ENCODE measurements around the gene ZNF627. TPM values are rescaled to one million over a fixed set of nuclear protein-coding genes. Genes with fewer than 3 reads are reported as not detected.
"Not testable (repeated sequence)": the region's sequence is repeated elsewhere in the genome, so short reads cannot be mapped to it uniquely, and the experiment has no call there.

ZNF627 gene
- polyA plus RNA-seq, 6 donors from 2014 or later = 9.6 to 15.8 (median 13.3) TPM

GRCh38 chr19:11560404-11561051, 36.8 kb upstream of the ZNF627 start:
- ATAC-seq (ENCODE audit: low read depth in 2 of 2) (peak; percentile 62 to 63), DNase-seq (peak; percentile 82)
- H3K27ac Mint-ChIP-seq = peak overlapping the region; percentile 53 to 98 (median 93)
- peaks cover 49 to 77% (median 57%) of the 10 kb centered on the region in 3 donors for H3K4me1 Mint-ChIP-seq
- H3K4me3 Mint-ChIP-seq = peak overlapping the region; percentile 77 to 100 (median 92)
- H3K9me3 Mint-ChIP-seq = no peaks in the 10 kb centered on the region
- no peaks in the 10 kb centered on the region for H3K27me3 Mint-ChIP-seq
- no peaks in the 10 kb centered on the region for H3K36me3 Mint-ChIP-seq

GRCh38 chr19:11563532-11563931, 33.8 kb upstream of the ZNF627 start:
- ATAC-seq (ENCODE audit: low read depth in 2 of 2) = no peak
- peaks cover 42 to 64% (median 49%) of the 10 kb centered on the region in 3 donors for H3K4me1 Mint-ChIP-seq
- peak overlapping the region in 2 of 6 donors; percentile 50 to 72 for H3K27ac Mint-ChIP-seq
- no peaks in the 10 kb centered on the region for H3K36me3 Mint-ChIP-seq
- peaks cover 0 to 2% (median 0%) of the 10 kb centered on the region in 7 donors for H3K9me3 Mint-ChIP-seq
- H3K4me3 Mint-ChIP-seq = peak overlapping the region in 2 of 8 donors; percentile 21 to 50
- no peaks in the 10 kb centered on the region for H3K27me3 Mint-ChIP-seq
- DNase-seq = no peak

DNA sequence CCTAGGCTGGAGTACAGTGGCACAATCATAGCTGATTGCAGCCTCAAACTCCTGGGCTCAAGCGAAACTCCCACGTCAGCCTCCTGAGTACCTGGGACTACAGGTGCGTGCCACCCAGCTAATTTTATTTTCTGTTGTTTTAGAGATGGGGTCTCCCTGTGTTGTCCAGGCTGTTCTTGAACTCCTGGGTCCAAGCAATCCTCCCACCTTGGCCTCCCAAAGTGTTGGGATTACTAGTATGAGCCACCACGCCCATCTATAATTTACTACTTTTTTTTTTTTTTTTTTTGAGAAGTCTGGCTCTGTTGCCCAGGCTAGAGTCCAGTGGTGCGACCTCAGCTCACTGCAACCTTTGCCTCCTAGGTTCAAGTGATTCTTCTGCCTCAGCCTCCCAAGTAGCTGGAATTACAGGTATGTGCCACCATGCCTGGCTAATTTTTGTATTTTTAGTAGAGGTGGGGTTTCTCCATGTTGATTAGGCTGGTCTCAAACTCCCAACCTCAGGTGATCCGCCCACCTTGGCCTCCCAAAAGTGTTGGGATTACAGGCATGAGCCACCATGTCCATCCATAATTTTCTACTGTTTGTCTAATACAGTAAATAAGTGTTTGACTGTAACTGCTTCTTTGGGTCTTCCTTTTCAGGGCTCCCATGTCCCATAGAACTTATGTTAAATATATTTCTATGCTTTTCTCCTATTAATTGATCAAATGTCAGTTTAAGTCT, 33.0 kb upstream of the ZNF627 start:
- DNase-seq; H3K36me3 Mint-ChIP-seq; H3K9me3 Mint-ChIP-seq; H3K27me3 Mint-ChIP-seq; ATAC-seq (ENCODE audit: low read depth in 2 of 2): not testable (repeated sequence)
- Mint-ChIP-seq H3K4me1 (peaks cover 40 to 67% (median 49%) of the 10 kb centered on the region in 3 donors), H3K4me3 (peak overlapping the region in 4 of 8 donors; percentile 33 to 61 (median 48)), H3K27ac (peak overlapping the region in 4 of 6 donors; percentile 2 to 72 (median 34))

DNA sequence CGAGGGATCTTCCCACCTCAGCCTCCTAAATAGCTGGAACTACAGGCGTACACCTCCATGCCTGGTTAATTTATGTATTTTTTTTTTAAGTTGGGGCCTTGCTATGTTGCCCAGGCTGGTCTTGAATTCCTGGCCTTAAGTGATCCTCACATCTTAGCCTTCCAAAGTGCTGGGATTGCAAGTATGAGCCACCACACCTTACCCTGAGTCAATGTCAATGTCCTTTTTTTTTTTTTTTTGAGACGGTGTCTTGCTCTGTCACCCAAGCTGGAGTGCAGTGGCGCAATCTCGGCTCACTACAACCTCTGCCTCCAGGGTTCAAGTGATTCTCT, 31.7 kb upstream of the ZNF627 start:
- not testable (repeated sequence) for DNase-seq; H3K9me3 Mint-ChIP-seq; H3K36me3 Mint-ChIP-seq; ATAC-seq (ENCODE audit: low read depth in 2 of 2); H3K27me3 Mint-ChIP-seq
- H3K4me1 Mint-ChIP-seq = peaks cover 35 to 66% (median 52%) of the 10 kb centered on the region in 3 donors
- peak overlapping the region in 3 of 6 donors; percentile 15 to 80 (median 72) for H3K27ac Mint-ChIP-seq
- H3K4me3 Mint-ChIP-seq = peak overlapping the region in 2 of 8 donors; percentile 16 to 47

DNA sequence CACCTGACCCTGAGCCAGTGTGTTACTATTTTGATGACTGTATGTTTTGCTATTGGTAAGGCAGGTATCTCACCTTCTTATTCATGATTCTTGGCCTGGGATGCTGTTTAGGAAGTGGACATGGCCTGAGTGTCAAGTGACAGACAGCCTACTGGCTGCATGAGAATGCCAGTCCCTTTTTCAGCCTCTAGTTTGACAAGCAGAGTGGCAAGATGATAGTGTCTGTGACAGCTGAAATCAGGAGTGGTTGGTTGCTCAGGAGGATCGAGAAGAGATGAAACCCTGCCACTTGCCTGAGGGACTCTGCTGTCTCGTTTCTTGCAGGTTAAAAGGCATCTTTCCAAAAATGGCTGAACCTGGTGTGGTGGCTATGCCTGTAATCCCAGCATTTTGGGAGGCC, 31.1 kb upstream of the ZNF627 start:
- Mint-ChIP-seq H3K9me3 (peaks cover 0 to 2% (median 0%) of the 10 kb centered on the region in 7 donors), H3K27ac (peak overlapping the region in 5 of 6 donors; percentile 72 to 96 (median 90)), H3K4me1 (peaks cover 32 to 63% (median 50%) of the 10 kb centered on the region in 3 donors), H3K36me3 (no peaks in the 10 kb centered on the region), H3K27me3 (no peaks in the 10 kb centered on the region), H3K4me3 (peak overlapping the region in 5 of 8 donors; percentile 5 to 71 (median 60))
- ATAC-seq (ENCODE audit: low read depth in 2 of 2) = no peak
- DNase-seq = no peak

- Mint-ChIP-seq H3K9me3 (peaks cover 0 to 2% (median 0%) of the 10 kb centered on the region in 7 donors), H3K36me3 (no peaks in the 10 kb centered on the region), H3K4me1 (peaks cover 24 to 56% (median 42%) of the 10 kb centered on the region in 3 donors), H3K27me3 (no peaks in the 10 kb centered on the region), H3K4me3 (peak overlapping the region in 3 of 8 donors; percentile 13 to 35 (median 29)), H3K27ac (peak overlapping the region in 4 of 6 donors; percentile 44 to 95 (median 69))
- ATAC-seq (ENCODE audit: low read depth in 2 of 2) = no peak
- no peak for DNase-seq
These were observed 27.2 kb upstream of the ZNF627 start for GRCh38 chr19:11570039-11570462.

DNA sequence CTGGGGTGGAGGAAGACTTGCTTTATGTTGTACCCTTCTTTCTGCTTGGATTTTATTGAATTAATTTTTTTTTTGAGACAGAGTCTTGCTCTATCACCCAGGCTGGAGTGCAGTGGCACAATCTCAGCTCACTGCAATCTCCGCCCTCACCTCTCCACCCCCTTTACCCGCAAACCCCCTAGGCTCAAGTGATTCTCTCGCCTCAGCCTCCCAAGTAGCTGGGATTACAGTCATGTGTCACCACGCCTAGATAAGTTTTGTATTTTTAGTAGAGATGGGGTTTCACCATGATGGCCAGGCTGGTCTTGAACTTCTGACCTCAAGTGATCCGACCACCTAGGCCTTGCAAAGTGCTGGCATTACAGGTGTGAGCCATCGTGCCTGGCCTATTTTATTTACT, 23.9 kb upstream of the ZNF627 start:
- H3K4me3 Mint-ChIP-seq; H3K27me3 Mint-ChIP-seq; ATAC-seq (ENCODE audit: low read depth in 2 of 2); H3K36me3 Mint-ChIP-seq; H3K9me3 Mint-ChIP-seq; DNase-seq: not testable (repeated sequence)
- Mint-ChIP-seq H3K4me1 (peaks cover 29 to 70% (median 57%) of the 10 kb centered on the region in 3 donors), H3K27ac (peak overlapping the region in 4 of 6 donors; percentile 54 to 85 (median 66))

GRCh38 chr19:11573763-11574162, 23.5 kb upstream of the ZNF627 start:
- peak overlapping the region in 4 of 6 donors; percentile 54 to 92 (median 66) for H3K27ac Mint-ChIP-seq
- not testable (repeated sequence) for H3K9me3 Mint-ChIP-seq; H3K4me3 Mint-ChIP-seq; ATAC-seq (ENCODE audit: low read depth in 2 of 2); H3K27me3 Mint-ChIP-seq; H3K36me3 Mint-ChIP-seq; DNase-seq
- H3K4me1 Mint-ChIP-seq = peaks cover 26 to 66% (median 55%) of the 10 kb centered on the region in 3 donors

DNA sequence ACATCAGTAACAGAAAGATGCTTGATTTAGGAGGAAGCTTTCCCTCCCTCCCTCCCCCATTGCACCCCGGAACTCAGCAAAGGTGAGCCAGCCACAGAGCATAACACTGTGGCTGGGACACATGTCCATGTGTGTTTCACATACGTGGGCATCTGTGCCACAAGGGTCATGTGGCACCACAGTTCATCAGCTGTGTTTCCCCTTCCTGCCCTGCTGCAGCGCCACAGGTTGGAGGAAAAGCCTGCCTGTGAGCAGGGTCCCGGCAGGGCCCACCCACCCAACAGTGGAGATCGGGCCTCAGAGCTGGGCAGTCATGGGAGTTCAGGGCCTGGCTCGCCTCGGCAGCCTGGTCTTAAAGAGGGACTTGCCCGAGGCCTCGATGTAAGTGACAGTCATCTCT, 22.6 kb upstream of the ZNF627 start:
- no peaks in the 10 kb centered on the region for H3K27me3 Mint-ChIP-seq
- no peaks in the 10 kb centered on the region for H3K36me3 Mint-ChIP-seq
- H3K27ac Mint-ChIP-seq = peak overlapping the region; percentile 73 to 93 (median 84)
- ATAC-seq (ENCODE audit: low read depth in 2 of 2) = peak; percentile 57 to 66
- peak overlapping the region in 4 of 8 donors; percentile 7 to 86 (median 58) for H3K4me3 Mint-ChIP-seq
- peaks cover 30 to 64% (median 53%) of the 10 kb centered on the region in 3 donors for H3K4me1 Mint-ChIP-seq
- DNase-seq = peak; percentile 59
- H3K9me3 Mint-ChIP-seq = no peaks in the 10 kb centered on the region

- H3K27ac Mint-ChIP-seq = peak overlapping the region in 3 of 6 donors; percentile 60 to 93 (median 63)
- H3K27me3 Mint-ChIP-seq = no peaks in the 10 kb centered on the region
- no peaks in the 10 kb centered on the region for H3K36me3 Mint-ChIP-seq
- peak overlapping the region in 4 of 8 donors; percentile 59 to 81 (median 70) for H3K4me3 Mint-ChIP-seq
- H3K4me1 Mint-ChIP-seq = peaks cover 31 to 68% (median 52%) of the 10 kb centered on the region in 3 donors
- no peak for ATAC-seq (ENCODE audit: low read depth in 2 of 2)
- DNase-seq = no peak
- no peaks in the 10 kb centered on the region for H3K9me3 Mint-ChIP-seq
These were observed 21.1 kb upstream of the ZNF627 start for GRCh38 chr19:11576227-11576626.

GRCh38 chr19:11577451-11578257, 19.6 kb upstream of the ZNF627 start, which contains the start of gene ACP5:
Gene ACP5 (minus strand): TSS chr19:11577645. CDS start chr19:11577317, 328 bp downstream.
- Mint-ChIP-seq H3K9me3 (no peaks in the 10 kb centered on the region), H3K27me3 (no peaks in the 10 kb centered on the region), H3K4me3 (peak within 1 kb of the TSS; percentile 64 to 93 (median 86)), H3K36me3 (no peaks in the 10 kb centered on the region), H3K4me1 (peaks cover 37 to 77% (median 66%) of the 10 kb centered on the region in 3 donors), H3K27ac (peak within 1 kb of the TSS; percentile 12 to 95 (median 80))
- ATAC-seq (ENCODE audit: low read depth in 2 of 2) (no peak), DNase-seq (no peak)

DNA sequence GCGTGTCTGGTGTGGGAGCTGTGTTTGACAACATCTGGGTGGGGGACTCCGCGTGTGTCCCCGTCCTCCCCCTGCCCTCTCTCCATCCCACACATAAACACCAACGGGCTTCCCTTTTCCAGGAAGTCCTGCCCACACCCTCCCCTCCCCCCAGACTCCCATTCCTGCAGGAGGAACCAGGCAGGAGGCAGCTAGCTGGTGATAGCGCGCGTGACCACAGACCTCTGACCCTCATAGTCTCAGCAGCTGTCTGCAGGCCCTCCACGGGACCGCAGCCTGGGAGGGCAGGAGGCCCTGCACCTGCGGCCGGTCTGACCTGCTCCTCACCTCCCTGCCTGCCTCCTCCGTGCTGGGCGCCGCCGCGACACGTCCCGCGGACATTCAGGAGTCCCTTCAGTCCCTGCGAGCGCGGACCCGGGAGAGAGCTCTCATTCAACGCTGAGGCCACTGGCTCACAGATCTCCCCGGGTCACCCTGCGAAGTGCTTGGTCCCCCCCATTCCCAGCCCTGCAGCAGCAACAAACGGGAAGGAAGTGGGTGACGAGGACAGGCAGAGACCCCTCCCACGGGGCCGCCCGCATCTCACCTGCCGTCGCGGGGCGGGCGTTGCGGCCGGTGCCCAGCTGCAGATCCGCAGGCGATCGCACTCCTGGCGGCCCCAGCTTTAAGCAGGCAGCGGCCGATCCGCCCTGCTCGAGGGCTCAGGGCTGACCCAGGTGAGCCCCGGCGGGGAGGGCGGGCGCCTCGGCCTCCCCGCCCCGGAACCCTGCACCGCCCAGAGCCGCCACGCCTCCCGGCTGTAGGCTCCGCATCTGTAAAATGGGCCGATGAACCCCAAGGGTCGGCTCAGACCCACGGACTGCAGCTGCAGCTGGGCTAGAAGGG, 18.8 kb upstream of the ZNF627 start:
- H3K4me1 Mint-ChIP-seq = peaks cover 40 to 80% (median 73%) of the 10 kb centered on the region in 3 donors
- ATAC-seq (ENCODE audit: low read depth in 2 of 2) = peak; percentile 17 to 26
- no peaks in the 10 kb centered on the region for H3K27me3 Mint-ChIP-seq
- peak; percentile 64 for DNase-seq
- H3K4me3 Mint-ChIP-seq = peak overlapping the region; percentile 64 to 93 (median 86)
- H3K27ac Mint-ChIP-seq = peak overlapping the region; percentile 65 to 95 (median 87)
- no peaks in the 10 kb centered on the region for H3K9me3 Mint-ChIP-seq
- no peaks in the 10 kb centered on the region for H3K36me3 Mint-ChIP-seq
